GM18498 (cell line): ENCODE measurements around the gene TM4SF5.

Source experiments
- ATAC-seq: cut with Tn5 transposase; IDR thresholded peaks from one replicate; pipeline ENCODE4 v1.9.1; 2021; ENCODE audit warnings: mild to moderate bottlenecking, moderate library complexity; ENCODE audit not compliant: unreplicated experiment

The TM4SF5 gene

GRCh38 chr17:4788807-4789700, 17.4 kb downstream of the TM4SF5 start, which contains the start of gene GLTPD2:
Gene GLTPD2 (plus strand): TSS chr17:4788964. CDS start chr17:4789012, 48 bp downstream.
- no peak for ATAC-seq

DNA sequence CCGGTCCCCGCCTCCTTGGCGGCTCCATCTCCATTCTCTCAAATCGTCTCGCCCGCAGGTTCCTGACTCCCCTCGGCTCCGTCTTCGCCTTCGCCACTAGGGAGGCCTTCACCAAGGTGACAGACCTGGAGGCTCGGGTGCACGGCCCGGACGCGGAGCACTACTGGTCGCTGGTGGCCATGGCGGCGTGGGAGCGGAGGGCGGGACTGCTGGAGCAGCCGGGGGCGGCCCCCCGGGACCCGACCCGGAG, 17.9 kb downstream of the TM4SF5 start:
- ATAC-seq: no peak

- ATAC-seq: peak; percentile 90
Measured at GRCh38 chr17:4789951-4790704, 18.4 kb downstream of the TM4SF5 start.

DNA sequence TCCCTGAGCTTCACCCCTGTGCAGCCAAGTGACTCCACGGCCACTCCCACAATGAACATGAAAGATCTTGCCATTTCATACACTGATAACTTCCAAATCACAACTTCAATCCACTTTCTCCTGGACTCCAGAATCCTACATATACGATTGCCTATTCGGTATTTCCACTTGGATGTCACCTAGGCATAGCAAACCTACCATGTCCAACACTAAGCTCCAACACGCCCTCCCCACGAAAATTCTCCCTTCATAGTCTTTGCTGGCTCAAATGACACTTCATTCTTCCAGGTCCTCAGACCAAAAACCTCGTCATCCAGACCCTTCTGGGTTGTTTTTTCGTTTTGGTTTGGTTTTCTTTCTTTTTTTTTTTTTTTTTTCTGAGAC, 19.0 kb downstream of the TM4SF5 start:
- ATAC-seq: no peak

DNA sequence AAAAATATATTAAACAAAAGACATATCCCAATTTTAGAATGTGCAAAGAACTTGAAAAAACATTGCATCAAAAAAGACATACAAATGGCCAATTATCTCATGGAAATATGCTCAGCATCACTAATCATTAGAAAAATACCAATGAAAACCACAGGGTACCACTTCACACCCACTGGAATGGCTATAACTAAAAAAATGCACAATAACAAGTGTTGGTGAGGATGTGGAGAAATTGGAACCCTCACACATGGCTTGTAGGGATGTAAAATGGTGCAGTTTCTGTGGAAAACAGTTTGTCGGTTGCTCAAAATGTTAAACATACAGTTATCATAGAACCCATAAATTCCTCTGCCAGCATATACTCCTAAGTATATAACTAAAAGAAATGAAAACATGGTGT, 23.5 kb downstream of the TM4SF5 start:
- no peak for ATAC-seq

DNA sequence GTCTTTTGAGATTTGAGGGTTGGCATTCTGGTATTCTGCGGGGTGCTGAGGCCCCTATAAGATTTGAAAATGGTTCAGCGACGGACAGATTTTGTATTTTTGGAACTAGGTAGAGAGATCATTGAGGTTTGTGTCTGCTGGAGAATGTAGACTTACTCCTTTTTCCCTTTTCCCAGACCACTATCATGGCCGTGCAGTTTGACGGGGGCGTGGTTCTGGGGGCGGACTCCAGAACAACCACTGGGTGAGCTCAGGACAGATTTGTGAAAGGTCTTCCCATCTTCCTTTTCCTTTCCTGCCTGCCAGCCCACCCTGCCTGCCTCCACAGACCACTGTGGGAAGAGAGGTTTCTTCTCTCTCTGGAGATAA, 24.9 kb downstream of the TM4SF5 start:
- ATAC-seq: peak; percentile 22

GRCh38 chr17:4800462-4801196, 28.9 kb downstream of the TM4SF5 start:
- no peak for ATAC-seq

GRCh38 chr17:4802228-4802627, 30.5 kb downstream of the TM4SF5 start, which contains the start of gene C17orf114:
Gene C17orf114 (minus strand): TSS chr17:4802328.
- ATAC-seq: no peak

DNA sequence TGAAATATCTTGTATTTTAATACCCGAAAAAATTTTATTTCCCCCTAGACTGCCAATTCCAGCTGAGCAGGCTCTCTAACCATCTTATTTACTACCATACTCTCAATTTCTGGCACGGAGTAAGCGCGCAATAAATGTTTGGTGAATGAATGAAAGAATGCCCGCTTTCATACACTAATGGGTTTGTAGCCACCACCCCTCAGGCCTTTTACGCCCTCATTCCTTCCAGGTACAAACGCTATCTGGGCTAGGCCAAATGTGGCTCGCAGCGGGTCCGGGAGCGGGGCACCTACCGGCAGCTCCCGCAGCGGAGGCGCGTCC, 34.7 kb downstream of the TM4SF5 start:
- no peak for ATAC-seq

DNA sequence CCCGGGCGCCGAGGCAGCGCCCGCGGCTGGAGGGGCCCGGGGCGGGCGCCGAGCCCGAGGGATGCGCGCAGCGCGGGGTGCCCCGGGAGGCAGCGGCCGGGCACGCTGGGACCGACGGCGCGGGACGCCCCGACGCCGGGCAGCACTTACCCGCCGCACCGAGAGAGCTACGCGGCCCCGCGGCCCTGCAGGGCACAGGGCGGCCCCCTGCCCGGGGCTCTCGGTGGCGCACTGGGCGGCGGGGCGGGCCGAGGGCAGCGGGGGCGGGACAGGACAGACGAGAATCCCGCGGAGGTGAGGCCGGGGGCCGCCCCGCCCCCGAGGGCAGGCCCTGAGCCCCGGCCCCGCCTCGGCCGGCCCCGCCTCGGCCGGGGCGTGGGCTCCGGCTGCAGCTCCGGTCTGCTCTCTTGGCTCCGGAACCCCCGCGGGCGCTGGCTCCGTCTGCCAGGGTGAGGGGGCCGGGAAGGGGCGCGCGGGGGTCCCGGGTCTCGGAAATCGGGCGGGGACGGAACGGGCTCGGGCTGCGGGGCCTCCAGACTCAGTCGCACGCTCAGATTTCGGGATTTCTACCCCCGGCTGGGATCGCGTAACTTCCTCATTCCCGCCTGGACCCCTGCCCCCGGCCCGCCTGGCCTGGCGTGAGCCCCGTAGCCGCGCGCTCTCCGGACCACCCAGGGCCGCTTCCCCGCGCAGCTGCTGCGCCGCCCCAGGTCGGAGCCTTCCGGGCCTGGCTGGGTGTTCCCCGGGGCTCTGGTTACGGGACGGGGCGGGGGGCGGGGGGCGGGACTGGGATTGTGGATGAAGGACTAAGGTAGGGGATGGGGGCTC, 35.3 kb downstream of the TM4SF5 start, which contains the start of gene PLD2:
Gene PLD2 (plus strand): TSS at position 376 of the 828 bp plus-strand sequence. CDS start 621 bp downstream, outside the sequence.
- ATAC-seq: peak; percentile 94

DNA sequence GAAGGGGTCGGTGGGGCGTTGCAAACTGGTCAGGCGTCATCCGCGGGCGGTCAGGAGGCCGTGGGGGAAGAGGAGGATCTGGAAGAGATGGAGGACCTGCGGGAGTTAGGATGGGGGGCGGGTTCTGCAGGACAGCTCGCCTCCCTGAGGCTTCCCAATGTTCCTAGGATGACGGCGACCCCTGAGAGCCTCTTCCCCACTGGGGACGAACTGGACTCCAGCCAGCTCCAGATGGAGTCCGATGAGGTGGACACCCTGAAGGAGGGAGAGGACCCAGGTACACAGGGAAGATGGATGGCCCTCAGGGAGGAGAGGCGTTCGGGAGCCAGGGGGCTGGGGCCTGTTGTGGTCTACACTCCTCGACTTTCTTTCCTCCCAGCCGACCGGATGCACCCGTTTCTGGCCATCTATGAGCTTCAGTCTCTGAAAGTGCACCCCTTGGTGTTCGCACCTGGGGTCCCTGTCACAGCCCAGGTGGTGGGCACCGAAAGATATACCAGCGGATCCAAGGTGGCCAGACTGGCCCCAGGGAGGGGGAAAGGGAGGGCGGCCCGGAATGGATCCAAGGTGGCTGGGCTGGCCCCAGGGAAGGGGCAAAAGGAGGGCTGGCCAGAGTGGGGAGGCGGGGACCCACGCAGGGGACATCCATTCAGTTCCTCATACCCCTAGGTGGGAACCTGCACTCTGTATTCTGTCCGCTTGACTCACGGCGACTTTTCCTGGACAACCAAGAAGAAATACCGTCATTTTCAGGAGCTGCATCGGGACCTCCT, 36.1 kb downstream of the TM4SF5 start:
- ATAC-seq: no peak

GRCh38 chr17:4808378-4808767, 36.7 kb downstream of the TM4SF5 start:
- ATAC-seq: no peak

DNA sequence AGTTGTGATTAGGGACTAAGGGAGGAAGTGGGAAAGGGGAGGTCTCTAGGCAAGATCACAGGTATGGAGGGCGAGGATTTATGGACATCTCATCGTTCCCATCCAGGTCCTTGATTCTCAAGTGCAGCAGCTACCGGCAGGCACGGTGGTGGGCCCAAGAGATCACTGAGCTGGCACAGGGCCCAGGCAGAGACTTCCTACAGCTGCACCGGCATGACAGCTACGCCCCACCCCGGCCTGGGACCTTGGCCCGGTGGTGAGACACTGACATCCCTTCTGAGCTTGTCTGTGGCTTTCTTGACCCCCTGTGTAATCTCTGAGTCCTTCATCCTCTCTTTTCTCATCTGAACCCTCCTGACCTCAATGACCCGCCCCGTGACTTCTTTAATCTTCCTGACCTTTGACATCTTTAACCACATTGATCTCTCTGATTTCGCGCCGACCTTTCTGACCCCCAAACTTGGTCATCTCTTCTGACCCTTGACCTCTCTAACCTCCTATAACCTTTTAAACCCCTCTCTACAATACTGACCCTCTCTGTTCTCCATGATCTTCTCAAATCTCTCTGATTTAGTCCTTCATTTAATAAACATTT, 39.1 kb downstream of the TM4SF5 start:
- no peak for ATAC-seq

DNA sequence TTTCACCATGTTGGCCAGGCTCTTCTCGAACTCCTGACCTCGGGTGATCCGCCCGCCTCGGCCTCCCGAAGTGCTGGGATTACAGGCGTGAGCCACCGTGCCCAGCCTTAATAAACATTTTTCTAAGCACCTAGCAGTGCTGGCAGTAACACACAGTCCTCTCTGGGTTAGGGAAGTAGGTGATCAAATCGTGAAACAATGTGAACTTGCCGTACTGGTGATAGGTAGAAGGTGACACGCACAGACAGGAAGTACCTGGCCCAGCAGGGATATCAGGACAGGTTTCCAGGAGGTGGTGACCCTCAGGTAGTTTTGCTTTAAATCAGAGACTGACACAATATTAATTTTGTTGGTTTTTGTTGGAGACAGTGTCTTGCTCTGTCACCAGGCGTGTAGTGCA, 39.8 kb downstream of the TM4SF5 start:
- no peak for ATAC-seq

GRCh38 chr17:4812690-4813089, 41.0 kb downstream of the TM4SF5 start:
- no peak for ATAC-seq

DNA sequence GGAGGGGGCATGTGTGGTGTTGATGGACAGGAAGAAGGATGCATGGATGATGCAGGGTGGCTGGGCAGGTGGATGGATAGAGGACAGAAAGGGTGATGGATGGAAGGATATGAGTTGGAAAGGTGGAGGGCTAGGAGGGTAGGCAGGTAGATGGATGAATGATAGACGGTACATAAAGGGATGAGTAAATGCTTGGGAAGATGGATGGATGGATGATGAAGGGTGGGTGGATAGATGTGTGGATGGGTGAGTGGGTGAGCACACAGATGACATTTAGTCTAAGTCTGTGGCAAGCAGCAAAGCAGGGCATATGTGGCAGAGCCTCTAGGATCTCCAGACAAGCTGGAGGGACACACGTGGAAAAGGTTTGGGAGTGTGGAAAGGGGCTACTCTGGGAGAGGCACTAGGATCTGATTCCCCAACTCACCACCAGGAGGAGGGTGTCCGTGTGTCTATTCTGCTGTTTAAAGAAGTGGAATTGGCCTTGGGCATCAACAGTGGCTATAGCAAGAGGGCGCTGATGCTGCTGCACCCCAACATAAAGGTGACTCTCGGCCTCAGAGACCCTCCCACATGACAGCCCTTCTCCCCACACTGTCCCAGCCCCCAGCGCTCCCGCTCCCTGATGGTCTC, 43.5 kb downstream of the TM4SF5 start:
- ATAC-seq: no peak

DNA sequence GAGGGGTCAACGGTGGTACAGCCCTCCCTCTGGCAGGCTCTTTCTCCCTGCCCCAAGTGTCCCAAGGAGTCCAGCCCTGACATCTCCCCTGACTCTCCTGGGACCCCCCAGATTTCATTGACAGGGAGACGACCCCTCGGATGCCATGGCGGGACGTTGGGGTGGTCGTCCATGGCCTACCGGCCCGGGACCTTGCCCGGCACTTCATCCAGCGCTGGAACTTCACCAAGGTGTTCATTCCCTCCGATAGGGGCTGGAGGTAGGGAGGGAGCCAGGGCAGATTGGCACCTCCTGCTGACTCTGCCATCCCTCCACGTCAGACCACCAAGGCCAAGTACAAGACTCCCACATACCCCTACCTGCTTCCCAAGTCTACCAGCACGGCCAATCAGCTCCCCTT, 45.1 kb downstream of the TM4SF5 start:
- no peak for ATAC-seq

GRCh38 chr17:4818276-4818675, 46.6 kb downstream of the TM4SF5 start:
- ATAC-seq: no peak

DNA sequence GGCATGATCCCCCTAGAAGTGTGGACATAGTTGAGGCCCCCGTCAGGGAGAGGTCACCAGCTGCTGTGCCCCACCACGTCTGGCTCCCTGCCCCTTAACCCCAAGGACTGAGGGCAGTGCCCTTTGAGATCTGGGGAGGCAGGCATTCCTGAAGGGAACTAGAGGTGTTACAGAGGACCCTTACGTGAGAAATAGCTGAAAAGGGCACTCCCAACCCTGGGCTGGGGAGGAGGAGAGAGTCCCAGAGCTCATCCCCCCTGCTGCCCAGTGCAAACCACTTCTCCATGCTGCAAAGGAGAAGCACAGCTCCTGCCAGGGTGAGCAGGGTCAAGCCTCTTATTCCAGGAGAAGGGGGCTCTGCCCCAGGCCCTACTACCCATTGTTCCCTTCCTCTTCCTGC, 51.1 kb downstream of the TM4SF5 start:
- no peak for ATAC-seq
